Measurements from ENCODE around the gene TMEM98.

Gene TMEM98

DNA sequence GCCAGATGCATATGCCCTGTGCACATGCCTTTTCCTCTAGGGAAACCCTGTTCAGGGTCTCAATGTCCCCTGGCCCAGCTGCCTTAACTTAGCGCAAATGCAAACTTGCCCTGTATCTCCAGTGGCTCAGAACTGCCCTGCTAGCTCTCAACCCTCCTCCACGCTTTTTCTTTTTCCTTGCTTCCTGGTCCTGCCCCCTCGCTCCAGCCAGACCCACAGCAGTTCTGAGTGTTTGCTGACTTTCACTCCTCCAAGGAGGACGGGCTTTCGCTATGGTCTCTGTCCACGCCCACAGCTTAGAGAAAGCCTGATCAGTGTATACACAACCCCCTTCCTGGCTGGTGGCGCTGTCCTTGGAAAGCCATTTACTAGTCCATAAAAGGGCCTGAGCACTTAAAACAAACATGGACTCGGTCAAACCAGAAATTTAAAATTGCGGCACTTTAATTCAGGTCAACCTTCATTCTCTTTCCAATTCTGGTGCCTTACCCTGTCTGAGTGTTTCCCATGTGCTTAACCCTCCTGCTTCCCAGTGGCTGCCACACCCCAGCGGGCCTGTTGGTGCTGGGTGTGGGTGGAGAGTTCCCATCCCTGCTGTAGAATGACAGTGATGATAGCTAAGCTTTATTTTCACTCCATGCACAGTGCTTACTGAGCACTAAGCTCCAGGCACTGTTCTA, 15.6 kb upstream of the TMEM98 start:
- no peaks in the 10 kb centered on the region for H3K9me3 ChIP-seq (ENCODE audit: severe bottlenecking)
- peak; percentile 76 for DNase-seq
- no peaks in the 10 kb centered on the region for H3K36me3 ChIP-seq
- no peak overlapping the region for H3K4me3 ChIP-seq (ENCODE audit: low read depth, low read length)
- H3K27ac ChIP-seq = no peak overlapping the region
- H3K27me3 ChIP-seq (ENCODE audit: insufficient read depth, low read depth, severe bottlenecking) = no peaks in the 10 kb centered on the region
- TF ChIP-seq, protein P1, sequence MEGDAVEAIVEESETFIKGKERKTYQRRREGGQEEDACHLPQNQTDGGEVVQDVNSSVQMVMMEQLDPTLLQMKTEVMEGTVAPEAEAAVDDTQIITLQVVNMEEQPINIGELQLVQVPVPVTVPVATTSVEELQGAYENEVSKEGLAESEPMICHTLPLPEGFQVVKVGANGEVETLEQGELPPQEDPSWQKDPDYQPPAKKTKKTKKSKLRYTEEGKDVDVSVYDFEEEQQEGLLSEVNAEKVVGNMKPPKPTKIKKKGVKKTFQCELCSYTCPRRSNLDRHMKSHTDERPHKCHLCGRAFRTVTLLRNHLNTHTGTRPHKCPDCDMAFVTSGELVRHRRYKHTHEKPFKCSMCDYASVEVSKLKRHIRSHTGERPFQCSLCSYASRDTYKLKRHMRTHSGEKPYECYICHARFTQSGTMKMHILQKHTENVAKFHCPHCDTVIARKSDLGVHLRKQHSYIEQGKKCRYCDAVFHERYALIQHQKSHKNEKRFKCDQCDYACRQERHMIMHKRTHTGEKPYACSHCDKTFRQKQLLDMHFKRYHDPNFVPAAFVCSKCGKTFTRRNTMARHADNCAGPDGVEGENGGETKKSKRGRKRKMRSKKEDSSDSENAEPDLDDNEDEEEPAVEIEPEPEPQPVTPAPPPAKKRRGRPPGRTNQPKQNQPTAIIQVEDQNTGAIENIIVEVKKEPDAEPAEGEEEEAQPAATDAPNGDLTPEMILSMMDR (IDR thresholded peaks at IDR 0.05; ENCODE audit: low read depth, low read length) = peak; percentile 22; the same call in 1 of the 2 replicates

DNA sequence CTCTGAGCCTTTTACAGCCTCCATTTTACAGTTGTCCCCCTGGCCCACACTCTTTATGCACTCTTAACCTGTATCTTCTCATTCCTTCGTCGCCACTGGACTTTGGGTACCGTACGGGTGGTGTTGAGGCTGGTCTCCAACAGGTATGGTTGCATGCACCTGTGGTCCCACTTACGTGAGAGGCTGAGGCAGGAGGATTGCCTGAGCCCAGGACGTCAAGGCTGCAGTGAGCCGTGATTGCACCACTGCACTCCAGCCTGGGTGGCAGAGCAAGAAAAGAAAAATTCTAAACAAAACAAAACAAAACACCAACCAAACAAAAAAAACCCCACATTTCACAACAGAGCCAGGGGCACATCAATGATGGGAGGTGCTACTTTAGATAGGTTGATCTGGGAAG, 14.4 kb upstream of the TMEM98 start:
- H3K27me3 ChIP-seq (ENCODE audit: insufficient read depth, low read depth, severe bottlenecking) = no peaks in the 10 kb centered on the region
- H3K36me3 ChIP-seq = no peaks in the 10 kb centered on the region
- H3K27ac ChIP-seq = no peak overlapping the region
- TF ChIP-seq, protein P1 (IDR thresholded peaks at IDR 0.05; ENCODE audit: low read depth, low read length) = no peak
- DNase-seq = no peak
- H3K9me3 ChIP-seq (ENCODE audit: severe bottlenecking) = no peaks in the 10 kb centered on the region
- no peak overlapping the region for H3K4me3 ChIP-seq (ENCODE audit: low read depth, low read length)

DNA sequence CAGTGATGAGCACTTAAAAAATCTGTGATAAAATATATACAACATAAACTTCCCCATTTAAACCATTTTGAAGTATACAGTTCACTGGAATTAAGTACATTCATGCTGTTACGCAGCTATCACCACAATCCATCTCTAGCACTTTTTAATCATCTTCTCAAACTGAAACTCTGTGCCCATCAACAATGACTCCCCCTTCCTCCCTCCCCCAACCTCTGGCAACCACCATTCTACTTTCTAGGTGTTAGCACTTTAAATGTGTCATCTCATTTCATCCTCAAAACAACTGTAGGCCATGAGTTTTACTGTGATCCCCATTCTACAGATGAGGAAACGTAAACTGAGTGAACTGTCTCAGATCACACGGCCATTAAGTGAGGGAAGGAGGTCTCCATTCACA, 13.8 kb upstream of the TMEM98 start:
- Histone ChIP-seq H3K27me3 (ENCODE audit: insufficient read depth, low read depth, severe bottlenecking) (no peaks in the 10 kb centered on the region), H3K36me3 (no peaks in the 10 kb centered on the region), H3K4me3 (ENCODE audit: low read depth, low read length) (no peak overlapping the region), H3K27ac (no peak overlapping the region), H3K9me3 (ENCODE audit: severe bottlenecking) (no peaks in the 10 kb centered on the region)
- no peak for DNase-seq
- TF ChIP-seq, protein P1 (IDR thresholded peaks at IDR 0.05; ENCODE audit: low read depth, low read length) = no peak

DNA sequence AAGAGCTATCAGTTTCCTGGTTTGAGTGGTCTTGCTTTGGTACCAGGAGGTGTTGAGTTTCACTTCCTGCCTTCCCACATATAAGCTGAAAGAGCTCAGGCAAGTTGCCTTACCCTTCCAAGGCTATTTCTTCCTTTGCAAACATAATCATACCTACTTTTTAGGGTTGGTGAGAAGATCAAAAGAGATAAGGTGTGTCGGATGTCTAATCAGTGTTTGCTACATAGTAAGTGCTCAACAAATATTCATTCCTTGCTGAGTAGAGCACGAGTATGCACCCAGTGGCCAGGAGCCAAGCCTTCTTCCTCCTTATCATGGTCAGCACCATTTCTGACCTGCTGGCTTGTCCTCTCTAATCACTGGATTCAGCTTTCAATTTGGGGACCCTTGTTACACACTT, 12.7 kb upstream of the TMEM98 start:
- H3K27ac ChIP-seq = no peak overlapping the region
- no peaks in the 10 kb centered on the region for H3K36me3 ChIP-seq
- no peak for DNase-seq
- TF ChIP-seq, protein P1 (IDR thresholded peaks at IDR 0.05; ENCODE audit: low read depth, low read length) = no peak
- H3K9me3 ChIP-seq (ENCODE audit: severe bottlenecking) = no peaks in the 10 kb centered on the region
- no peak overlapping the region for H3K4me3 ChIP-seq (ENCODE audit: low read depth, low read length)
- H3K27me3 ChIP-seq (ENCODE audit: insufficient read depth, low read depth, severe bottlenecking) = no peaks in the 10 kb centered on the region

DNA sequence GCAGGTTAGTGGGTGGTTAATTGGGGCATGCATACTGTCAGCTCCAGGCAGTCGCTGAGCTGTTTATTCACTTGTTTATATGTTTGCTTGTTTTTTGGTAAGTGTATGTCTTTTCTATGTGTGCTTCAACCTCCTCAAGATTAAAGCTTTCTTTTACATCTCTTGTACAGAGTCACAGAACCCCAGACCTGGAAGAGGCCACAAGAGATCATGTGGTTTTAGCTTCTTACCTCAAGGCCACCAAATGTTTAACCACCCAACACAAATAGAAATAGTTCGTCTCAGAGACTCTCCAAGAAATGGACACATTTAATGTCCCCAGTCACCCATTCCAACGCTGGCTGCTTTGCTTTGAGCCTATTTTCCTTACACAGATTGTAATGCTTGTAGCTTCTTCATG, 11.8 kb upstream of the TMEM98 start:
- H3K27me3 ChIP-seq (ENCODE audit: insufficient read depth, low read depth, severe bottlenecking) = no peaks in the 10 kb centered on the region
- no peaks in the 10 kb centered on the region for H3K36me3 ChIP-seq
- DNase-seq = no peak
- H3K4me3 ChIP-seq (ENCODE audit: low read depth, low read length) = no peak overlapping the region
- TF ChIP-seq, protein P1 (IDR thresholded peaks at IDR 0.05; ENCODE audit: low read depth, low read length) = no peak
- H3K9me3 ChIP-seq (ENCODE audit: severe bottlenecking) = no peaks in the 10 kb centered on the region
- H3K27ac ChIP-seq = no peak overlapping the region

DNA sequence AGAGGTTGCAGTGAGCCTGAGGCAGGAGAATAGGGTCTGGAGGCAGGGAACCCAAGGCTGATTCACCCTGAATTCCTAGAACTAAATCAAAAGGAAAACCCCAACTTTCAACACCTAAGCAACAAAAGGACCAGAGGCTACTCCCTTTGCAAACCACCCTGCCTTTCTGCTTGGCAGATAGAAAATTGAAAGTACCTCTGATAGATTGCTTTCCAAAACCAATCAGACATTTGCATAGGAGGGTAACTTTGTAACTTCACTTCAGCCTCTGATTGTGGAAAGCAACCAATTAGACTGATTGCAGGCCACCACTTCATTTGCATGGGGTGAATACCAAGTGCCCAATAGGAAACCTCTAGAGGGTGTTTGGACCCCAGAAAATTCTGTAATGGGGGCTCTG, 10.9 kb upstream of the TMEM98 start:
- no peaks in the 10 kb centered on the region for H3K36me3 ChIP-seq

More for the DNA sequence above, 10.9 kb upstream of the TMEM98 start:
- Histone ChIP-seq H3K4me3 (ENCODE audit: low read depth, low read length) (no peak overlapping the region), H3K27ac (no peak overlapping the region), H3K9me3 (ENCODE audit: severe bottlenecking) (no peaks in the 10 kb centered on the region), H3K27me3 (ENCODE audit: insufficient read depth, low read depth, severe bottlenecking) (no peaks in the 10 kb centered on the region)
- DNase-seq = no peak
- TF ChIP-seq, protein P1 (IDR thresholded peaks at IDR 0.05; ENCODE audit: low read depth, low read length) = no peak

Measured in WERI-Rb-1 (cell line).